H1 (cell line): Measurements from ENCODE around the gene YEATS2. TPM values are rescaled to one million over a fixed set of nuclear protein-coding genes. Genes with fewer than 3 reads are reported as not detected.
A peak's percentile ranks its signal among the peaks of the same experiment; 100 is the strongest.

Experiments
- BACH1 ChIP-seq: IDR thresholded peaks from 2 replicates; pipeline ENCODE4 v1.6.1; 2012; ENCODE audit warnings: low read length, improper control_type of control experiment
- CEBPB ChIP-seq: IDR thresholded peaks from 2 replicates; pipeline ENCODE4 v1.6.1; 2012; ENCODE audit warnings: low read depth, low read length
- CHD7 ChIP-seq: fragments of 300-600 bp; sonication (generic); IDR thresholded peaks from 2 replicates; pipeline ENCODE4 v1.7.1; 2012; ENCODE audit warnings: low read length, moderate library complexity, mild to moderate bottlenecking, inconsistent platforms; ENCODE audit not compliant: insufficient replicate concordance
- HDAC2 ChIP-seq, 2 experiments: fragments of 300-600 bp in 1 of 2; sonication (generic) in 1 of 2; IDR thresholded peaks; 2 replicates each; pipeline ENCODE4 v1.6.1; 2011 to 2012; ENCODE audit warnings: low read depth in 2 of 2, low read length in 2 of 2, mild to moderate bottlenecking in 2 of 2, moderate library complexity in 2 of 2, borderline replicate concordance in 1 of 2, inconsistent platforms in 1 of 2
- NANOG ChIP-seq: IDR thresholded peaks from 2 replicates; pipeline ENCODE4 v1.6.1; 2011; ENCODE audit warnings: low read length, low read depth, mild to moderate bottlenecking, inconsistent platforms; ENCODE audit not compliant: insufficient read depth, poor library complexity, severe bottlenecking
- PHF8 ChIP-seq: fragments of 200-600 bp; sonication (generic); conservative IDR thresholded peaks from 2 replicates; pipeline ENCODE4 v1.7.1; 2012; ENCODE audit warnings: low read depth, mild to moderate bottlenecking, inconsistent platforms, low read length, moderate library complexity
- TAF7 ChIP-seq: optimal IDR thresholded peaks from 2 replicates; pipeline ENCODE3; 2011; ENCODE audit warnings: low read depth, mild to moderate bottlenecking, inconsistent platforms, low read length, moderate library complexity, borderline replicate concordance
- ZNF274 ChIP-seq: IDR thresholded peaks from 2 replicates; pipeline ENCODE4 v1.7.0; 2012; ENCODE audit warnings: low read length, borderline replicate concordance; ENCODE audit errors: extremely low read depth
- polyA plus RNA-seq, 7 experiments: library from polyadenylated mRNA; depleted of rRNA in 3 of 7; stranded (reverse) in 5 of 7; unstranded in 2 of 7; fragments of >200 nt in 5 of 7; fragments of 200-250 nt in 2 of 7; gene quantifications; 1 replicate in 5 of 7; 2 replicates in 1 of 7; 4 replicates in 1 of 7; pipeline versions ENCODE4 v1.2.1 to v1.2.3, GENCODE V29; 2011 to 2013; ENCODE audit warnings: missing spikeins in 2 of 7, mixed read lengths in 2 of 7
- total RNA-seq: library from RNA; stranded (reverse); fragmentation: NEBNext Ultra II Directional; extraction: Animal tissue kit (Norgen Biotek cat#: 25700); gene quantifications from 2 replicates; pipeline ENCODE4 v1.2.1, GENCODE V29; 2021
- TF ChIP-seq, protein P1 (sequence below): IDR thresholded peaks from 2 replicates; pipeline ENCODE4 v1.6.1; 2012; ENCODE audit warnings: inconsistent platforms

YEATS2 gene
- total and polyA plus RNA-seq, 2 of the 8 experiments (the other 6 are each of a cell fraction or from before 2014, with no cell fraction given) = 35.3 to 53.7 TPM

GRCh38 chr3:183824761-183825455 lies 127.3 kb downstream of the YEATS2 start (continued):
- TF ChIP-seq CHD7 (no peak), TAF7 (no peak), PHF8 (peak; percentile 47; the same call in 1 of the 2 replicates), ZNF274 (no peak), BACH1 (no peak), CEBPB (no peak), HDAC2 (IDR thresholded peaks at IDR 0.05; ENCODE audit: borderline replicate concordance in 1 of 2, low read depth in 2 of 2, low read length in 2 of 2) (no peak), NANOG (no peak)
- TF ChIP-seq, protein P1, sequence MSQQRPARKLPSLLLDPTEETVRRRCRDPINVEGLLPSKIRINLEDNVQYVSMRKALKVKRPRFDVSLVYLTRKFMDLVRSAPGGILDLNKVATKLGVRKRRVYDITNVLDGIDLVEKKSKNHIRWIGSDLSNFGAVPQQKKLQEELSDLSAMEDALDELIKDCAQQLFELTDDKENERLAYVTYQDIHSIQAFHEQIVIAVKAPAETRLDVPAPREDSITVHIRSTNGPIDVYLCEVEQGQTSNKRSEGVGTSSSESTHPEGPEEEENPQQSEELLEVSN = no peak
